GM23338 (cell line): ENCODE data around the gene KPNA2. TPM values are rescaled to one million over a fixed set of nuclear protein-coding genes. Genes with fewer than 3 reads are reported as not detected.

Experiments
- polyA plus RNA-seq: library from polyadenylated mRNA; unstranded; fragments of >200 nt; fragmentation: Nextera tagmentation; extraction: Ambion mirVana; gene quantifications from 2 replicates; pipeline ENCODE4 v1.2.1, GENCODE V29; 2016
- total RNA-seq: library from RNA; depleted of rRNA; stranded (reverse); fragments of >200 nt; shearing (Covaris generic); gene quantifications from 2 replicates; pipeline ENCODE4 v1.2.3, GENCODE V29; 2014; rRNA removed

The KPNA2 gene
- total and polyA plus RNA-seq, 2 experiments from 2014 or later: 375 to 442 TPM

Other genes starting within 250 kb of the KPNA2 start
- 179 and 185 TPM in 2 replicates for gene BPTF, start 210.2 kb upstream of the KPNA2 start, total RNA-seq
- gene BPTF, start 210.2 kb upstream of the KPNA2 start, polyA plus RNA-seq: 148 and 161 TPM in 2 replicates
- 30.9 and 42.3 TPM in 2 replicates for gene C17orf58, start 39.3 kb upstream of the KPNA2 start, total RNA-seq
- 35.0 and 35.8 TPM in 2 replicates for gene C17orf58, start 39.3 kb upstream of the KPNA2 start, polyA plus RNA-seq
- 49.1 and 54.2 TPM in 2 replicates for gene AMZ2, start 212.3 kb downstream of the KPNA2 start, total RNA-seq
- gene AMZ2, start 212.3 kb downstream of the KPNA2 start, polyA plus RNA-seq: 71.5 and 83.8 TPM in 2 replicates